HTR-8/SVneo (cell line): ENCODE measurements around the gene CDCA7L.
A peak's percentile ranks its signal among the peaks of the same experiment; 100 is the strongest.

Experiments used
- DNase-seq: peaks from one replicate; pipeline ENCODE4 v3.0.0; 2011; ENCODE audit warnings: low spot score, mixed read lengths; ENCODE audit not compliant: insufficient read length
- FAIRE-seq: peaks from 2 replicates; lab custom pipeline; 2011; peaks lifted over from hg19 to GRCh38; lab: Jason Lieb, UNC

The CDCA7L gene

GRCh38 chr7:21945454-21946221 is at the start of gene CDCA7L:
CDCA7L (minus strand) TSS chr7:21945899; CDS start chr7:21945804, 95 bp downstream.
- FAIRE-seq (peak; percentile 64), DNase-seq (peak; percentile 85)

- DNase-seq: no peak
- FAIRE-seq: no peak
Measured at GRCh38 chr7:21986096-21986495, 40.4 kb upstream of the CDCA7L start.

- FAIRE-seq (no peak), DNase-seq (no peak)
Measured at GRCh38 chr7:21984042-21984441, 38.3 kb upstream of the CDCA7L start.

- FAIRE-seq (no peak), DNase-seq (no peak)
Measured at GRCh38 chr7:21983056-21983455, 37.4 kb upstream of the CDCA7L start.

- FAIRE-seq (no peak), DNase-seq (no peak)
Measured at GRCh38 chr7:21981524-21981923, 35.8 kb upstream of the CDCA7L start.

GRCh38 chr7:21980926-21981500 is 35.3 kb upstream of the CDCA7L start:
- DNase-seq: no peak
- no peak for FAIRE-seq

GRCh38 chr7:21972397-21972784 is 26.7 kb upstream of the CDCA7L start:
- DNase-seq (no peak), FAIRE-seq (no peak)

- DNase-seq (no peak), FAIRE-seq (no peak)
Measured at GRCh38 chr7:21971780-21972396, 26.2 kb upstream of the CDCA7L start.

GRCh38 chr7:21969822-21970221 is 24.1 kb upstream of the CDCA7L start:
- FAIRE-seq (no peak), DNase-seq (no peak)

GRCh38 chr7:21967598-21968003 is 21.9 kb upstream of the CDCA7L start:
- FAIRE-seq: no peak
- no peak for DNase-seq

GRCh38 chr7:21966271-21966670 is 20.6 kb upstream of the CDCA7L start:
- FAIRE-seq: no peak
- DNase-seq: no peak

- FAIRE-seq (no peak), DNase-seq (no peak)
Measured at GRCh38 chr7:21965291-21965690, 19.6 kb upstream of the CDCA7L start.

GRCh38 chr7:21962677-21963076 is 17.0 kb upstream of the CDCA7L start:
- FAIRE-seq (no peak), DNase-seq (no peak)

GRCh38 chr7:21960922-21961321 is 15.2 kb upstream of the CDCA7L start:
- no peak for FAIRE-seq
- DNase-seq: peak; percentile 67

GRCh38 chr7:21959387-21959776 is 13.7 kb upstream of the CDCA7L start:
- FAIRE-seq (peak; percentile 16), DNase-seq (no peak)

- DNase-seq: no peak
- FAIRE-seq: no peak
Measured at GRCh38 chr7:21953781-21954180, 8.1 kb upstream of the CDCA7L start.

- DNase-seq (no peak), FAIRE-seq (no peak)
Measured at GRCh38 chr7:21948887-21949540, 3.3 kb upstream of the CDCA7L start.

- FAIRE-seq: no peak
- DNase-seq: no peak
Measured at GRCh38 chr7:21948364-21948763, 2.7 kb upstream of the CDCA7L start.

- DNase-seq: no peak
- no peak for FAIRE-seq
Measured at GRCh38 chr7:21947946-21948345, 2.2 kb upstream of the CDCA7L start.

GRCh38 chr7:21947056-21947455 is 1.4 kb upstream of the CDCA7L start:
- DNase-seq (no peak), FAIRE-seq (no peak)

GRCh38 chr7:21946222-21946709 is 567 bp upstream of the CDCA7L start:
- no peak for DNase-seq
- FAIRE-seq: no peak
